Activated CD4-positive, alpha-beta memory T cell treated with anti-CD3 and anti-CD28 coated beads for 36 hours (primary cell): ENCODE results near the gene IL12RB1. TPM values are rescaled to one million over a fixed set of nuclear protein-coding genes. Genes with fewer than 3 reads are reported as not detected.
"Not testable (repeated sequence)": the region's sequence is repeated elsewhere in the genome, so short reads cannot be mapped to it uniquely, and the experiment has no call there.

Experiments used
- CTCF ChIA-PET: fragments of 350-600 bp; sonication (Branson Sonifier 250); formaldehyde crosslinking; loops from one replicate; lab custom pipeline; 2021; ENCODE audit warnings: antibody characterized with exemption, inconsistent platforms; lab: Charles Lee
- POLR2A ChIA-PET: fragments of 350-600 bp; sonication (Branson Sonifier 250); formaldehyde crosslinking; loops from one replicate; lab custom pipeline; 2021; ENCODE audit warnings: antibody characterized with exemption; lab: Charles Lee
- DNase-seq: peaks from one replicate; pipeline ENCODE4 v3.0.0-alpha.2; 2020
- H3K27ac Mint-ChIP-seq: one replicate; pipeline ENCODE4 v1.8.0; 2021; ENCODE audit warnings: mixed read lengths
- H3K27me3 Mint-ChIP-seq: one replicate; pipeline ENCODE4 v1.8.0; 2021; ENCODE audit warnings: mixed read lengths
- H3K36me3 Mint-ChIP-seq: one replicate; pipeline ENCODE4 v1.8.0; 2021; ENCODE audit warnings: mixed read lengths
- H3K4me1 Mint-ChIP-seq: one replicate; pipeline ENCODE4 v1.8.0; 2021; ENCODE audit warnings: low read depth, mixed read lengths
- H3K4me3 Mint-ChIP-seq: one replicate; pipeline ENCODE4 v1.8.0; 2021; ENCODE audit warnings: mild to moderate bottlenecking, mixed read lengths
- H3K9me3 Mint-ChIP-seq: one replicate; pipeline ENCODE4 v1.8.0; 2021; ENCODE audit warnings: mixed read lengths
- intact Hi-C: fragments of 100-400 bp; cut with micrococcal nuclease; formaldehyde crosslinking; loops from one replicate; pipeline ENCODE4 v1.15.1; 2023
- total RNA-seq, 2 experiments: library from RNA; stranded (reverse); gene quantifications; one replicate each; pipeline ENCODE4 v1.2.3, GENCODE V29; 2021

Gene IL12RB1
- total RNA-seq, 2 experiments from 2014 or later: 22.6 to 23.3 TPM

DNA sequence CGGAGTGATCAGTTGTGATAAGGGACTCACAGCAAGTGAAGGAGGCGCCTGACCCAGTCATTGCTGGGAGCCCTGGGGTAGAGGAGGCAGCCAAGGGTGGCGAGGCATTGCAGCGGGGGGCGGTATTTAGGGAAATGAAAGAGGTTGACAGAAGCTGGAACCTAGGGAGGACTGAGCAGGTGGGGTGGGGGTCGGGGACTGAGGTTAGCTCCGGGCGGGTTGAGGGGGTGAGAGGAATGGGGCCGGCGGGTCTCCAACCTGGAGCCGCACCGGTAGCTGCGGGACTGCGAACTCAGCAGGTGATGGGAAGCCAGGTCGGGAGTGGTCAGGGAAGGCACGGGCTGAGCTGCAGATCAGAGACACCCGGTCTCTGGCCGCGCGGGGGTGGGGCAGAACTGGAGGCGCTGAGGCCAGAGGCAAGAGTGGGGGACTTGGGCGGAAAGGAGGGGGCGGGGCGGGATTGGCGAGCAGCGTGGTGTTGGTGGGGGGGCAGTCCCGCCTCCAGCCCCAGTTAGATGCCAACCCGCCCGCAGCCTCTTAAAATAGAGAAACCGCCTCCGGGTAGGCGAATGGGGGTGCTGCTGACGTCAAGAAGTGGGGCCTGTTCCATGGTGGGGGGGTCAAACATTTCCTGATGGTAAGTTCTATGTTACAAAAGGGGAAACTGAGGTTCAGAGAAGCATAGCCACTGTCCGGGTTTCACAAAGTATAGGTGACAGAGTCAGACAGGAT is 12.3 kb upstream of the IL12RB1 start:
- Mint-ChIP-seq H3K4me3 (peak overlapping the region; percentile 83), H3K27ac (peak overlapping the region; percentile 58), H3K36me3 (no peaks in the 10 kb centered on the region), H3K4me1 (peaks cover 23% of the 10 kb centered on the region), H3K27me3 (no peaks in the 10 kb centered on the region), H3K9me3 (no peaks in the 10 kb centered on the region)
- POLR2A ChIA-PET: interaction anchor here (0.7 to 2.8 kb wide), 4 partner anchors 10 to 182 kb away, joined by 3 to 7 read pairs (median 6); partner anchors contain the start of gene JUND
- intact Hi-C loops: loop anchor here (5.0 to 10.0 kb wide), 3 partner anchors 53 to 316 kb away; partner anchors contain the start of genes PIK3R2 and SSBP4
- CTCF ChIA-PET: interaction anchor here (1.1 to 2.3 kb wide), 3 partner anchors 11 to 14 kb away, joined by 4 to 10 read pairs (median 5); no protein-coding TSS in a partner anchor
- DNase-seq: peak; percentile 58

DNA sequence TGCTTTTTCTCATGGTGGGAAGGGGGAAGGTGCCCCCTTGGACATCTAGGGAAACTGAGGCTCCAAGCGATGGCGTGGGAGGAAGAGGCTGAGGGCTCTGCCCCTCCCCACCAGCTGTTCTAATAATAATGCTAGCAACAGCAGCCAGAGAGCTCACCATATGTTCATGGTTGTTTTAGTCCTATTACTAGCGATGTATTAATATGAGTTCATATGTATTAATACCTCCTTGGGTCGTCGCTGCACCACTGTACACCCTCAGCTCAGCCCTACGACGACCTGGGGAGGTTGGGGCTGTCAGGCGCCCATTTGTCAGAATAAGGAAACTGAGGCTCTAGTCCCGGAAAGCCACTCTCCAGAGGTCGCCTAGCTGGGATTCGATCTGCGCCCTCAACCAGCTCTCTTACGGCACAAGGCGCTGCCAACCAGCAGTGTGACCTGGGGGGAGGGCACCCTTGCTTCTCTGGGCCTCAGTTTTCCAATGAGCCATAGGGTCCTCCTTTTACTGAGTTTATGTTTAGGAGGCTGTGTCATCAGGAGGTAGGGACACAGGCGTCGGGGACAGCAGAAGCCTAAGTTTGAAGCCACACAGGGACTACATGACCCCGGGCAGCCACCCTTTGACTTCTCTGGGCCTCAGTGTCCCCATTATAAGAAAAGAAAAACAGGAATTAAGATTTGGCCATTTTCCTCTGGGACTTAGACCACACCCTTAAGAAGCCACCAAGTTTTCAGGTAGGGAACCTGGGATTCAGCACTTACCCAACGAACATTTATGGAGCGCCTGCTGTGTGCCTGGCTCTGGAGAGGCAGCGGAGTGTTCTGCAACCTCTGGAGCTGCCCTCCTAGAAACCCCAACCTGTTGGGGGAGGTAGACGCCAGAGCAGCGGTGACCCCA is 11.5 kb upstream of the IL12RB1 start:
- peak; percentile 16 for DNase-seq
- ChIA-PET POLR2A (interaction anchor here (1.7 to 2.8 kb wide), 3 partner anchors 9 to 183 kb away, joined by 4 to 7 read pairs (median 7); partner anchors contain the start of gene JUND), CTCF (interaction anchor here (0.9 to 2.3 kb wide), 7 partner anchors 9 to 153 kb away, joined by 3 to 10 read pairs (median 4); partner anchors contain the start of gene ARRDC2)
- Mint-ChIP-seq H3K27ac (peak overlapping the region; percentile 58), H3K4me1 (peaks cover 19% of the 10 kb centered on the region), H3K9me3 (no peaks in the 10 kb centered on the region), H3K36me3 (no peaks in the 10 kb centered on the region), H3K4me3 (peak overlapping the region; percentile 83), H3K27me3 (no peaks in the 10 kb centered on the region)
- intact Hi-C loops: loop anchor here (1.0 to 10.0 kb wide), 4 partner anchors 9 to 317 kb away; partner anchors contain the start of genes PIK3R2 and SSBP4

GRCh38 chr19:18097217-18097992 is 10.7 kb upstream of the IL12RB1 start, which contains the start of gene MAST3:
MAST3 (plus strand) TSS chr19:18097778; CDS start chr19:18097793, 15 bp downstream.
- ChIA-PET POLR2A (interaction anchor here (1.7 to 2.8 kb wide), 3 partner anchors 8 to 183 kb away, joined by 4 to 7 read pairs (median 7); partner anchors contain the start of gene JUND), CTCF (interaction anchor here (0.9 to 2.3 kb wide), 8 partner anchors 8 to 154 kb away, joined by 3 to 10 read pairs (median 4); partner anchors contain the start of gene ARRDC2)
- no peaks in the 10 kb centered on the region for H3K9me3 Mint-ChIP-seq
- H3K4me1 Mint-ChIP-seq: peaks cover 24% of the 10 kb centered on the region
- peak within 1 kb of the TSS; percentile 58 for H3K27ac Mint-ChIP-seq
- peak within 1 kb of the TSS; percentile 83 for H3K4me3 Mint-ChIP-seq
- H3K36me3 Mint-ChIP-seq: no peaks in the 10 kb centered on the region
- DNase-seq: peak; percentile 95
- H3K27me3 Mint-ChIP-seq: no peaks in the 10 kb centered on the region
- intact Hi-C loops: loop anchor here (1.0 to 10.0 kb wide), 4 partner anchors 8 to 317 kb away; partner anchors contain the start of genes PIK3R2 and SSBP4

GRCh38 chr19:18096258-18096657 is 9.5 kb upstream of the IL12RB1 start:
- H3K27me3 Mint-ChIP-seq: no peaks in the 10 kb centered on the region
- H3K4me3 Mint-ChIP-seq: no peak overlapping the region
- intact Hi-C loops: loop anchor here (5.0 to 10.0 kb wide), 3 partner anchors 56 to 319 kb away; partner anchors contain the start of genes PIK3R2 and SSBP4
- H3K36me3 Mint-ChIP-seq: no peaks in the 10 kb centered on the region
- peak overlapping the region; percentile 1 for H3K27ac Mint-ChIP-seq
- no peaks in the 10 kb centered on the region for H3K9me3 Mint-ChIP-seq
- CTCF ChIA-PET: no interaction called here
- peaks cover 26% of the 10 kb centered on the region for H3K4me1 Mint-ChIP-seq
- DNase-seq: no peak
- POLR2A ChIA-PET: no interaction called here

DNA sequence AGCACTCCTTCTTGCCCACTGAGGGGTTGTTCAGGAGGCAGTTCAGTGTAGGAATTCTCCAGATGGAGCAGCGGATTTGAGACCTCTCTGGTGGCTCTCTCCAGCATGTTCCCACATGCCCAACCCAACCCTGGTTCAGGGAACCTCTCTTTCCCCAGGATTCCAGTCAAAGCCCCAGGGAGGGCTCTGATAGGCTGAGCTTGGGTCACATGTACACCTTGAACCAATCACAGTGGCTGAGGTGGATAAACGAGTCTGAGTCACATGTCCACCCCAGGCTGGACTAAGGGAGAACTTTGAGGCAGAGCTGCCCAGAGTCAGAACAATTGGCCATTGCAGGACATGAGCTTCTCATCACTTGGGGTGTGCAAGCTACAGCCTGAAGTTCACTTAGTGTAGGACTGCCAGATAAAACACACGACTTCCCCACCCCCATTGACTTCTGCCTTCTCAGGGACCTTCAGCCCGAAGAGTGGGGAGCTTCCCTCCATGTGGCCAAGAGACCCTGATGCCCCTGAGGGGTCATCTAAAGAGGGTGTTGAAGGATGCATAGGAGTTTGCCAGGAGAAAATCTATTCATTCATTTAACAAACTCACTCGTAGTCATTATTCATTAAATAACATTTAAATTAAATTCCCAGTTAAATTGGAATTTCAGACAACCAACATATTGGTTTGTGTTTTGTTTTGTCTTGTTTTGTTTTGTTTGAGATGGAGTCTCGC is 6.9 kb upstream of the IL12RB1 start:
- Mint-ChIP-seq H3K27me3 (no peaks in the 10 kb centered on the region), H3K27ac (peak overlapping the region; percentile 49), H3K9me3 (no peaks in the 10 kb centered on the region), H3K36me3 (no peaks in the 10 kb centered on the region), H3K4me3 (no peak overlapping the region), H3K4me1 (peaks cover 40% of the 10 kb centered on the region)
- POLR2A ChIA-PET: no interaction called here
- peak; percentile 26 for DNase-seq
- CTCF ChIA-PET: interaction anchor here (0.7 to 1.5 kb wide), 2 partner anchors 20 to 86 kb away, joined by 3 read pairs; partner anchors contain the start of gene ARRDC2
- intact Hi-C loops: loop anchor here (10.0 kb wide), 2 partner anchors 201 to 321 kb away; partner anchors contain the start of gene SSBP4

DNA sequence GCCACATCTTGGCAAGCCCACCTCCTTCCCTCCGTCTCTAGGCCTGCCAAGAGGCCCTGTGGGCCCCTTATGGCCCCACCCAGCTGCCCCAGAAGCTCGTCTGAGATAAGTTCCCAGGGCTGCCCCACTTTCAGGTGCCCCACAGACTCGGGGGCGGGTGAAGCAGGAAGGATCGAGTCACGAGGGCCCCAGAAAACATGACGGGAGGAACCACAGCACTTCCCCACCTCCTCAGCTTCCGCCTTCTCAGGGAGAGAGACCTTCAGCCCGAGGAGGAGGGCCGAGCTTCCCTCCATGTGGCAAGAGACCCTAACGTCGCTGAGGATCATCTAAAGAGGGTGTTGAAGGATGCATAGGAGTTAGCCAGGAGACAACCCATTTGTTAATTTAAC is 4.5 kb upstream of the IL12RB1 start:
- H3K4me3 Mint-ChIP-seq: peak overlapping the region; percentile 60
- no peaks in the 10 kb centered on the region for H3K36me3 Mint-ChIP-seq
- DNase-seq: peak; percentile 93
- POLR2A ChIA-PET: interaction anchor here (0.6 to 1.7 kb wide), 8 partner anchors 15 to 91 kb away, joined by 3 to 5 read pairs (median 4); no protein-coding TSS in a partner anchor
- H3K27ac Mint-ChIP-seq: peak overlapping the region; percentile 92
- H3K9me3 Mint-ChIP-seq: no peaks in the 10 kb centered on the region
- H3K27me3 Mint-ChIP-seq: no peaks in the 10 kb centered on the region
- CTCF ChIA-PET: interaction anchor here (0.7 to 1.9 kb wide), 5 partner anchors 19 to 69 kb away, joined by 3 to 5 read pairs (median 4); no protein-coding TSS in a partner anchor
- peaks cover 51% of the 10 kb centered on the region for H3K4me1 Mint-ChIP-seq
- intact Hi-C loops: loop anchor here (2.0 to 10.0 kb wide), 4 partner anchors 14 to 324 kb away; partner anchors contain the start of gene SSBP4

- peak overlapping the region; percentile 60 for H3K4me3 Mint-ChIP-seq
- H3K36me3 Mint-ChIP-seq: no peaks in the 10 kb centered on the region
- no peaks in the 10 kb centered on the region for H3K27me3 Mint-ChIP-seq
- ChIA-PET POLR2A (interaction anchor here (0.6 to 1.7 kb wide), 6 partner anchors 15 to 89 kb away, joined by 3 to 5 read pairs (median 4); no protein-coding TSS in a partner anchor), CTCF (interaction anchor here (0.7 to 1.9 kb wide), 5 partner anchors 19 to 70 kb away, joined by 3 to 5 read pairs (median 4); no protein-coding TSS in a partner anchor)
- DNase-seq: peak; percentile 20
- intact Hi-C loops: loop anchor here (2.0 to 10.0 kb wide), 4 partner anchors 14 to 324 kb away; partner anchors contain the start of gene SSBP4
- H3K4me1 Mint-ChIP-seq: peaks cover 51% of the 10 kb centered on the region
- no peaks in the 10 kb centered on the region for H3K9me3 Mint-ChIP-seq
- H3K27ac Mint-ChIP-seq: peak overlapping the region; percentile 92
These were observed 3.9 kb upstream of the IL12RB1 start for GRCh38 chr19:18090545-18091216.

GRCh38 chr19:18089726-18090125 is 3.0 kb upstream of the IL12RB1 start:
- no peaks in the 10 kb centered on the region for H3K36me3 Mint-ChIP-seq
- H3K27ac Mint-ChIP-seq: peak overlapping the region; percentile 92
- H3K4me3 Mint-ChIP-seq: peak overlapping the region; percentile 41
- peaks cover 56% of the 10 kb centered on the region for H3K4me1 Mint-ChIP-seq
- H3K27me3 Mint-ChIP-seq: no peaks in the 10 kb centered on the region
- POLR2A ChIA-PET: interaction anchor here (0.7 to 1.7 kb wide), 3 partner anchors 8 to 82 kb away, joined by 3 to 7 read pairs (median 5); partner anchors contain the start of genes ARRDC2 and MAST3
- no peaks in the 10 kb centered on the region for H3K9me3 Mint-ChIP-seq
- intact Hi-C loops: loop anchor here (1.0 to 10.0 kb wide), 5 partner anchors 8 to 325 kb away; partner anchors contain the start of genes MAST3 and SSBP4
- CTCF ChIA-PET: interaction anchor here (1.0 to 1.1 kb wide), 2 partner anchors 8 to 24 kb away, joined by 3 read pairs; partner anchors contain the start of gene MAST3
- no peak for DNase-seq

- H3K27ac Mint-ChIP-seq: peak overlapping the region; percentile 92
- peak overlapping the region; percentile 41 for H3K4me3 Mint-ChIP-seq
These were observed 2.4 kb upstream of the IL12RB1 start for GRCh38 chr19:18089096-18089541.

More at GRCh38 chr19:18089096-18089541, 2.4 kb upstream of the IL12RB1 start:
- intact Hi-C loops: loop anchor here (1.0 kb wide), 1 partner anchor 8 kb away; the partner anchor contains the start of gene MAST3
- peaks cover 63% of the 10 kb centered on the region for H3K4me1 Mint-ChIP-seq
- not testable (repeated sequence) for H3K9me3 Mint-ChIP-seq, H3K36me3 Mint-ChIP-seq, H3K27me3 Mint-ChIP-seq
- POLR2A ChIA-PET: interaction anchor here (0.7 to 1.7 kb wide), 2 partner anchors 9 to 81 kb away, joined by 3 to 7 read pairs; partner anchors contain the start of genes ARRDC2 and MAST3
- peak; percentile 86 for DNase-seq
- CTCF ChIA-PET: interaction anchor here (1.0 to 1.3 kb wide), 3 partner anchors 9 to 30 kb away, joined by 3 to 4 read pairs (median 3); partner anchors contain the start of gene MAST3
